ENCODE results near the gene NDUFS2. TPM values are rescaled to one million over a fixed set of nuclear protein-coding genes. Genes with fewer than 3 reads are reported as not detected.

The NDUFS2 gene
- total and polyA plus RNA-seq, 10 of the 15 experiments (the other 5 are each of a cell fraction or from before 2014, with no cell fraction given), result 66.5 to 215 (median 148) TPM

DNA sequence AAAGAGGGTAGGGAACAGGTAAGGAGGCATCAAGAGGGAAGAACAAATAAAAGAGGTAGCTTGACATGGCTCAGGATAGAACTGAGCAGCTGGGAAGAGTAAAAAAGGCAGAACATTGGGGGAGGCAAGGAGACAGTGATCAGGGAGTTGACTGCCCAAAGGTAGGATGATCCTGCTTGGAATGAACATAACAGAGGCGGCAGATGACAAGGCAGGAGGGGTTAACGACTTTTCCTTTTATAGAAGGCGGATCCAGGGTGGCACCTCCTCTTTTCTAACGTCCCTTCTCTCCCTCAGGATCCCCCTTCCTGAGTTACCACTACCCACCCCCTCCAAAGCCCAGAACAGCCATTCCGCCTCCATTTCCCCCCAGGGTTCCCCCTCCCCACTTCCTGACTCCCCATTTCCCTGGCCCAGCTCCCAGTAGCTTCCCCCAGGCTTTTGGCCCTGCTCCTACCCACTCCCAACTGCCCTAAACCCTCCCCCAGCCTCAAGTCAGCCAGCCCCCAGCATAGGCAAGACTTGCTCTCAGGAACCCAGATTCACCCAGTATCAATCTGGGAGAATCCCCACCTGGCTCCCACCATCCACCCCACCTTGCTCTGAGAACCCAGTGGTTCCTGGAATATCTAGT, 2.5 kb upstream of the NDUFS2 start:
- ATAC-seq (no peak), FAIRE-seq (no peak), DNase-seq (ENCODE audit: low read depth, low spot score) (no peak)
- no peaks in the 10 kb centered on the region for H3K9me3 ChIP-seq (replicated peaks; ENCODE audit: control insufficient read depth, insufficient read depth, low read length)
- no peak overlapping the region for H3K9ac ChIP-seq (ENCODE audit: control insufficient read depth, insufficient read depth, low read length)
- no peaks in the 10 kb centered on the region for H3K36me3 ChIP-seq (ENCODE audit: control insufficient read depth in 2 of 2, insufficient read depth in 2 of 2, low read length in 1 of 2)
- BruUV-seq (replicated peaks), result no TSS peak
- ChIA-PET SMC1A (ENCODE audit: uncharacterized antibody, unreplicated experiment) (no interaction called here), POLR2A (interaction anchor here (0.5 kb wide), 1 partner anchor 18 kb away, joined by 5 read pairs; no protein-coding TSS in a partner anchor), CTCF (interaction anchor here (0.6 to 0.7 kb wide), 3 partner anchors 10 to 368 kb away, joined by 3 read pairs; partner anchors contain the start of gene TOMM40L), RAD21 (ENCODE audit: unreplicated experiment) (interaction anchor here (1.4 to 1.6 kb wide), 2 partner anchors 18 to 26 kb away, joined by 5 read pairs; partner anchors contain the start of gene TOMM40L)
- 77% methylated on average over 3 of the region's 5 CpGs for WGBS (ENCODE audit: insufficient coverage, insufficient replicate concordance, low lambda C conversion rate, missing lambda C conversion rate)
- H4K20me1 ChIP-seq (ENCODE audit: control insufficient read depth, insufficient read depth), result no peaks in the 10 kb centered on the region
- intact Hi-C loops (cut with micrococcal nuclease; ENCODE audit: unreplicated experiment), result no loop called here
- no peaks in the 10 kb centered on the region for H3K27me3 ChIP-seq (replicated peaks in 1 of 2; ENCODE audit: control insufficient read depth in 2 of 2, insufficient read depth in 2 of 2, low read length in 1 of 2)
- H3K27ac ChIP-seq (ENCODE audit: control insufficient read depth, insufficient read depth), result no peak overlapping the region
- H3K79me2 ChIP-seq (ENCODE audit: control insufficient read depth, insufficient read depth, low read length), result peaks cover 20% of the 10 kb centered on the region
- no peak overlapping the region for H2AFZ ChIP-seq (ENCODE audit: control insufficient read depth, low read depth, low read length)
- H3K4me3 ChIP-seq, result no peak overlapping the region
- in situ Hi-C loops (cut with MboI), result loop anchor here (10.0 kb wide), 1 partner anchor 545 kb away; the partner anchor contains the start of gene DUSP12
- TF ChIP-seq ZSCAN29 (IDR thresholded peaks at IDR 0.05) (no peak), IRF5 (IDR thresholded peaks at IDR 0.05; ENCODE audit: borderline replicate concordance) (no peak), FOXK2 (IDR thresholded peaks at IDR 0.05) (no peak), BCL11A (IDR thresholded peaks at IDR 0.05; ENCODE audit: low read depth, low read length) (no peak), WRNIP1 (IDR thresholded peaks at IDR 0.05; ENCODE audit: borderline replicate concordance, low read depth, low read length) (no peak), SUPT20H (IDR thresholded peaks at IDR 0.05; ENCODE audit: borderline replicate concordance, control insufficient read depth, low read depth, low read length) (no peak), TBL1XR1 (IDR thresholded peaks at IDR 0.05; ENCODE audit: low read depth, low read length) (no peak), DPF2 (IDR thresholded peaks at IDR 0.05) (no peak)
- TF ChIP-seq, protein P1, sequence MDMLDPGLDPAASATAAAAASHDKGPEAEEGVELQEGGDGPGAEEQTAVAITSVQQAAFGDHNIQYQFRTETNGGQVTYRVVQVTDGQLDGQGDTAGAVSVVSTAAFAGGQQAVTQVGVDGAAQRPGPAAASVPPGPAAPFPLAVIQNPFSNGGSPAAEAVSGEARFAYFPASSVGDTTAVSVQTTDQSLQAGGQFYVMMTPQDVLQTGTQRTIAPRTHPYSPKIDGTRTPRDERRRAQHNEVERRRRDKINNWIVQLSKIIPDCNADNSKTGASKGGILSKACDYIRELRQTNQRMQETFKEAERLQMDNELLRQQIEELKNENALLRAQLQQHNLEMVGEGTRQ (IDR thresholded peaks at IDR 0.05; ENCODE audit: borderline replicate concordance, low read depth, low read length), result no peak
- TF ChIP-seq, protein P2, sequence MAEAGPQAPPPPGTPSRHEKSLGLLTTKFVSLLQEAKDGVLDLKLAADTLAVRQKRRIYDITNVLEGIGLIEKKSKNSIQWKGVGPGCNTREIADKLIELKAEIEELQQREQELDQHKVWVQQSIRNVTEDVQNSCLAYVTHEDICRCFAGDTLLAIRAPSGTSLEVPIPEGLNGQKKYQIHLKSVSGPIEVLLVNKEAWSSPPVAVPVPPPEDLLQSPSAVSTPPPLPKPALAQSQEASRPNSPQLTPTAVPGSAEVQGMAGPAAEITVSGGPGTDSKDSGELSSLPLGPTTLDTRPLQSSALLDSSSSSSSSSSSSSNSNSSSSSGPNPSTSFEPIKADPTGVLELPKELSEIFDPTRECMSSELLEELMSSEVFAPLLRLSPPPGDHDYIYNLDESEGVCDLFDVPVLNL (IDR thresholded peaks at IDR 0.05; ENCODE audit: low read depth, low read length), result no peak
- TF ChIP-seq, protein P3, sequence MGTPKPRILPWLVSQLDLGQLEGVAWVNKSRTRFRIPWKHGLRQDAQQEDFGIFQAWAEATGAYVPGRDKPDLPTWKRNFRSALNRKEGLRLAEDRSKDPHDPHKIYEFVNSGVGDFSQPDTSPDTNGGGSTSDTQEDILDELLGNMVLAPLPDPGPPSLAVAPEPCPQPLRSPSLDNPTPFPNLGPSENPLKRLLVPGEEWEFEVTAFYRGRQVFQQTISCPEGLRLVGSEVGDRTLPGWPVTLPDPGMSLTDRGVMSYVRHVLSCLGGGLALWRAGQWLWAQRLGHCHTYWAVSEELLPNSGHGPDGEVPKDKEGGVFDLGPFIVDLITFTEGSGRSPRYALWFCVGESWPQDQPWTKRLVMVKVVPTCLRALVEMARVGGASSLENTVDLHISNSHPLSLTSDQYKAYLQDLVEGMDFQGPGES (IDR thresholded peaks at IDR 0.05), result no peak
- no peak overlapping the region for H3K4me2 ChIP-seq (ENCODE audit: control insufficient read depth, insufficient read depth)
- peaks cover 32% of the 10 kb centered on the region for H3K4me1 ChIP-seq (ENCODE audit: control insufficient read depth, insufficient read depth, low read length)
